Activated CD4-positive, alpha-beta T cell treated with anti-CD3 and anti-CD28 coated beads for 36 hours (primary cell): ENCODE data around the gene TOR4A. TPM values are rescaled to one million over a fixed set of nuclear protein-coding genes. Genes with fewer than 3 reads are reported as not detected.

Source experiments
- ATAC-seq: fragments of 200-7000 bp; cut with Tn5 transposase; one replicate; pipeline ENCODE4 v1.10.0; 2021; ENCODE audit warnings: mild to moderate bottlenecking, moderate library complexity
- CTCF ChIA-PET: fragments of 350-600 bp; sonication (Branson Sonifier 250); formaldehyde crosslinking; loops from one replicate; lab custom pipeline; 2021; ENCODE audit warnings: antibody characterized with exemption; lab: Charles Lee
- POLR2A ChIA-PET: fragments of 350-600 bp; sonication (Branson Sonifier 250); formaldehyde crosslinking; loops from one replicate; lab custom pipeline; 2021; ENCODE audit warnings: antibody characterized with exemption, inconsistent platforms; lab: Charles Lee
- DNase-seq: peaks from one replicate; pipeline ENCODE4 v3.0.0-alpha.2; 2020
- H3K27ac Mint-ChIP-seq: one replicate; pipeline ENCODE4 v1.8.0; 2021; ENCODE audit warnings: mixed read lengths
- H3K27me3 Mint-ChIP-seq: one replicate; pipeline ENCODE4 v1.8.0; 2021; ENCODE audit warnings: mixed read lengths
- H3K36me3 Mint-ChIP-seq: one replicate; pipeline ENCODE4 v1.8.0; 2021; ENCODE audit warnings: low read depth, mixed read lengths
- H3K4me1 Mint-ChIP-seq: one replicate; pipeline ENCODE4 v1.8.0; 2021; ENCODE audit warnings: mixed read lengths
- H3K4me3 Mint-ChIP-seq: one replicate; pipeline ENCODE4 v1.8.0; 2021; ENCODE audit warnings: mild to moderate bottlenecking, moderate library complexity, mixed read lengths
- H3K9me3 Mint-ChIP-seq: one replicate; pipeline ENCODE4 v1.8.0; 2021; ENCODE audit warnings: low read depth, mixed read lengths
- intact Hi-C, 2 experiments: fragments of 100-400 bp; cut with DNase I in 1 of 2; cut with micrococcal nuclease in 1 of 2; formaldehyde crosslinking; loops; one replicate each; pipeline versions ENCODE4 v1.14.2 to v1.15.1; 2022 to 2024; cut with DNase I, micrococcal nuclease
- total RNA-seq, 2 experiments: library from RNA; stranded (reverse); gene quantifications; one replicate each; pipeline ENCODE4 v1.2.3, GENCODE V29; 2021

TOR4A gene
- total RNA-seq = 1 to 10 TPM; 2.6 to 3.4 TPM

DNA sequence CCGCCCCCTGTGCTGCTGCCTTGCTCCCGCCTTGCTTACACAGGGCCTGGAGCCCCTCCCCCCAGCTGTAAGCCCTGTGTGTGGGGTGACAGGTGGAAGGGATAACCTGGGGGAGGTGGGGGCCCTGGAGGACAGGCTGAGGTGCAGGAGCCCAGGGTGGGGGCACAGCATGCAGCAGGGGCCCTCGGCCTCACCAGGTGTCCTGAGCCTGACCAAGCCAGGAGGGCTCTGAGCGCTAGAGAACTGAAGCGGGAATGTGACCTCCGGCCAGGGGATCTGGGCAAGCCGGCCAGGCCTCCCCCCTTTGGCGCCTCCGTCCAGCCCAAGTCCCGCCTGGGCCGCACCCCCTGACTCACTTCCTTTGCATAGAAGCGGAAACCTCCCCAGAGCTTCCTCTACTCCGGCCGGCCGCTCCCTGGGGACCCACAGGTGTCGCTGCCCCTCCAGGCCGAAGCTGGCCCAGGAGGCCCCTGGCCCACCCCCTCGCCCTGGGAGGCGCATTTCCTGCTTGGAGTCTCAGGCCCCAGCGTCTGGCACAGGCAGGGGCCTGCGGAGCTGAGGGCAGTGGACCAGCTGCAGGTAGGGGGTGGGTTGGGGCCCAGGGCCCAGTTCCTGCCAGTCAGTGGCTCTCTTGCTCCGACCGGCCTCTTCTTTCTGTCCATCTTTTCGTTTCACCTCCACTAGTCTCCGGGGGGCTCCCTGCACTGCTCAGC lies at the start of gene TOR4A:
TSS of gene TOR4A (plus strand) at position 398 of the 713 bp plus-strand sequence. CDS start 964 bp downstream, outside the sequence.
- peak within 1 kb of the TSS; percentile 61 for H3K4me3 Mint-ChIP-seq
- intact Hi-C loops = no loop called here
- peaks cover 4% of the 10 kb centered on the region for H3K36me3 Mint-ChIP-seq
- H3K27me3 Mint-ChIP-seq = peaks cover 1% of the 10 kb centered on the region
- H3K27ac Mint-ChIP-seq = no peak within 1 kb of the TSS
- H3K4me1 Mint-ChIP-seq = peaks cover 8% of the 10 kb centered on the region
- POLR2A ChIA-PET = interaction anchor here (1.0 kb wide), 1 partner anchor 182 kb away, joined by 3 read pairs; no protein-coding TSS in a partner anchor
- CTCF ChIA-PET = interaction anchor here (0.5 to 1.4 kb wide), 4 partner anchors 9 to 424 kb away, joined by 3 to 6 read pairs (median 4); no protein-coding TSS in a partner anchor
- ATAC-seq (peak; percentile 82), DNase-seq (peak; percentile 69)
- no peaks in the 10 kb centered on the region for H3K9me3 Mint-ChIP-seq

DNA sequence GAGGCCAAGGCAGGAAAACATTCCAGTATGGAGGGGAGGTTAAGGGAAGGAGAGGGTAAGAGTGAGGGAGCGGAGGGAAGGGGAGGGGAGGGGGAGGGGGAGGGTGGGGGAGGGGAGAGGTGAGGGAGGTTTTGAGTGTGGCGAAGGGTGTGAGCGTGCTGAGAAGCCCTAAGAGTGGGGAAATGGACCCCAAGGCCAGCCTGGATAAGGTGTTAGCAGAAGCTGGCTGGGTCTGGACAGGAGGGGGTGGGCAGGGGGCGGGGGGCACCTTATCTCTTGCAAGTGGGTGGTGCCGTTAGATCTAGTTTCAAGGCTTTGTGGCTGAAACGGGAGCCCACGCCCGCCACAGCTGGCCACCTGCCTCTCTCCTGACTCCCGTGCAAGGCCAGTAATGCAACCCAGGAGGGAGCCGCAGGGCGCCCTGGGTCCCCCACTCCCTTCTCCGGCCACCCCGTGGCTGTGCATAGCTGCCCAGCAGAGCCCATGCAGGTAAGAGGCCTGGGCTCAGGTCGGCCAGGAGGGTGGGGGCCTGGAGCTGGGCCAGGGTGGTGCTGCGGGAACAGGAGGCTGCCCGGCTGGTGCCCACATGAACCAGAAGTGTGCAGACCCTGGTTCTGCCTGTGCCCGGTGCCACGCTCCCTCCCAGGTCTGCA lies 49.5 kb upstream of the TOR4A start:
- Mint-ChIP-seq H3K27ac (no peak overlapping the region), H3K9me3 (no peaks in the 10 kb centered on the region), H3K4me1 (peaks cover 8% of the 10 kb centered on the region), H3K27me3 (peaks cover 2% of the 10 kb centered on the region), H3K36me3 (no peaks in the 10 kb centered on the region), H3K4me3 (no peak overlapping the region)
- intact Hi-C loops = loop anchor here (1.0 to 10.0 kb wide), 3 partner anchors 110 to 443 kb away; partner anchors contain the start of gene NPDC1 (in 1 of the 2)
- POLR2A ChIA-PET = interaction anchor here (1.0 kb wide), 1 partner anchor 13 kb away, joined by 6 read pairs; the partner anchor contains the start of gene TUBB4B
- DNase-seq = no peak
- ATAC-seq = no peak
- CTCF ChIA-PET = interaction anchor here (0.6 to 2.9 kb wide), 8 partner anchors 9 to 181 kb away, joined by 3 to 13 read pairs (median 8); partner anchors contain the start of genes NDOR1, NPDC1, TMEM203 and TPRN

DNA sequence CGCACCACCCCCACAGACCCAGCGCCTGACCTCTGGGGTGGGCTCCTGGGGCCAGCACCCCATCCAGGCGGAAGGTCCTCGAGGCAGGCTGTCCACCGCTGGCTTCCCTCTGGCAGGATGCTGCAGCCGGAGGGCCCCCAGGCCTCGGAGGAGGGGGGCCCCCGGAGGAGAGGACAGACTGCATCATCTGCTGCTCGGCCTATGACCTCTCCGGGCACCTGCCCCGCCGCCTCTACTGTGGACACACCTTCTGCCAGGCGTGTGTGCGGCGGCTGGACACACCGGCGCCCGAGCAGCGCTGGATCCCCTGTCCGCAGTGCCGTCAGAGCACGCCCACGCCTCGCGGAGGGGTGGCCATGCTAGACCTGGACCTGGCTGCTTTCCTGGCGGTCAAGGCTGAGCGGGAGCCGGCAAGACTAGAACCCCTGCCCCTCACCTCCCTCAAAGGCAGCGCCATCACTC lies 49.0 kb upstream of the TOR4A start:
- H3K9me3 Mint-ChIP-seq = no peaks in the 10 kb centered on the region
- no peak for ATAC-seq
- no peak overlapping the region for H3K4me3 Mint-ChIP-seq
- no peak for DNase-seq
- CTCF ChIA-PET = interaction anchor here (0.5 kb wide), 1 partner anchor 182 kb away, joined by 3 read pairs; no protein-coding TSS in a partner anchor
- POLR2A ChIA-PET = no interaction called here
- no peak overlapping the region for H3K27ac Mint-ChIP-seq
- peaks cover 8% of the 10 kb centered on the region for H3K4me1 Mint-ChIP-seq
- peaks cover 2% of the 10 kb centered on the region for H3K27me3 Mint-ChIP-seq
- intact Hi-C loops = loop anchor here in 1 of 2 experiments (10.0 kb wide), 2 partner anchors 184 to 444 kb away; partner anchors contain the start of gene NPDC1
- no peaks in the 10 kb centered on the region for H3K36me3 Mint-ChIP-seq

- POLR2A ChIA-PET = no interaction called here
- peaks cover 2% of the 10 kb centered on the region for H3K27me3 Mint-ChIP-seq
- no peaks in the 10 kb centered on the region for H3K9me3 Mint-ChIP-seq
- no peak overlapping the region for H3K27ac Mint-ChIP-seq
- no peak overlapping the region for H3K4me3 Mint-ChIP-seq
- DNase-seq (no peak), ATAC-seq (no peak)
- H3K4me1 Mint-ChIP-seq = peaks cover 8% of the 10 kb centered on the region
- H3K36me3 Mint-ChIP-seq = no peaks in the 10 kb centered on the region
- intact Hi-C loops = loop anchor here in 1 of 2 experiments (10.0 kb wide), 2 partner anchors 184 to 444 kb away; partner anchors contain the start of gene NPDC1
- CTCF ChIA-PET = interaction anchor here (0.5 to 0.7 kb wide), 2 partner anchors 12 to 183 kb away, joined by 3 read pairs; no protein-coding TSS in a partner anchor
Observed at GRCh38 chr9:137228968-137229896, 48.3 kb upstream of the TOR4A start.

DNA sequence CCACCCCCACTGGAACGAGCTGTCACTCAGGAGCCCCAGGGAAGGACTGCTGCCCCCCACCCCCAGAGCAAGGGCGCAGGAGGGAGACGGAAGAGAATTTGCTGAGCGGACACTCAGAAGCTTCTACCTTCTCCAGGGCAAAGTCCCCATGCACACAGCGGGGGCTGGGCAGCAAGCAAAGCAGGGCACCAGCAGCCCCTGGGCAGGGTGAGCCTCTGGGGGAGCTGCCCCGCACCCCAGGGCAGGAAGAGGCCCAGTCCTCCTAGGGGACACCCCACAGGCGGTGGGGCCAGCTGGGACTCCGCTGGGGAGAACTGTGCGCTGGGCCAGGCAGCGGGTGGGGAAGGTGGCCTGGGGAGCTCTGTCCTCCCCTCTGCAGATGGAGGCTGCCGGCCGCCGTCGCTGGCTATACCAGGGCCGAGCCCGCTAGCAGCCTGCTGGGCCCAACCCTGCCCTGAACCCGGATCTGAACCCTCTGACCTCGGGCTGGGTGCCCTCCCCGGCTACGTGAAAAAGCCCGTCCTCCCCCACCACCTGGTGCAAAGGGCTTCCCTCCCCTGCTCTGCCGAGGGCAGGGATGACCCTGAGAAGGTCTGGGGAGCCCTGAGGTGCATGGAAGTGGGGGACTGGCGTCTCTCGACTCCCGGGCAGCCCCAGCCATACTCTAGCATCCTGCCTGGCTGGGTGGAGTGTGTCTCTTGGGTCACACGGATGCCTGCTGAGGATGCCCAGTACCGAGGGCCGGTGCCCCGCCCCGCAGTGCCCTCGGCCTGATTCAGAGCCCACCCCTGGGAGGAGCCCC lies 47.4 kb upstream of the TOR4A start:
- ChIA-PET CTCF (interaction anchor here (0.5 kb wide), 1 partner anchor 95 kb away, joined by 3 read pairs; no protein-coding TSS in a partner anchor), POLR2A (no interaction called here)
- Mint-ChIP-seq H3K4me3 (no peak overlapping the region), H3K4me1 (peaks cover 5% of the 10 kb centered on the region), H3K9me3 (no peaks in the 10 kb centered on the region), H3K27ac (no peak overlapping the region), H3K27me3 (peaks cover 4% of the 10 kb centered on the region), H3K36me3 (no peaks in the 10 kb centered on the region)
- intact Hi-C loops = loop anchor here in 1 of 2 experiments (10.0 kb wide), 2 partner anchors 185 to 445 kb away; partner anchors contain the start of gene NPDC1
- DNase-seq (no peak), ATAC-seq (no peak)

- peaks cover 2% of the 10 kb centered on the region for H3K4me1 Mint-ChIP-seq
- peaks cover 4% of the 10 kb centered on the region for H3K27me3 Mint-ChIP-seq
- CTCF ChIA-PET = no interaction called here
- ATAC-seq (no peak), DNase-seq (no peak)
- POLR2A ChIA-PET = no interaction called here
- no peak within 1 kb of the TSS for H3K27ac Mint-ChIP-seq
- H3K9me3 Mint-ChIP-seq = no peaks in the 10 kb centered on the region
- intact Hi-C loops = no loop called here
- no peaks in the 10 kb centered on the region for H3K36me3 Mint-ChIP-seq
- no peak within 1 kb of the TSS for H3K4me3 Mint-ChIP-seq
Observed at GRCh38 chr9:137230705-137231371, 46.7 kb upstream of the TOR4A start, which contains the start of gene SLC34A3. Gene SLC34A3 (plus strand): TSS chr9:137230901. CDS start chr9:137231703, 802 bp downstream.

GRCh38 chr9:137231372-137232039 lies 46.0 kb upstream of the TOR4A start:
- no peaks in the 10 kb centered on the region for H3K36me3 Mint-ChIP-seq
- POLR2A ChIA-PET = no interaction called here
- no peak overlapping the region for H3K27ac Mint-ChIP-seq
- H3K9me3 Mint-ChIP-seq = no peaks in the 10 kb centered on the region
- peaks cover 4% of the 10 kb centered on the region for H3K27me3 Mint-ChIP-seq
- intact Hi-C loops = no loop called here
- DNase-seq (no peak), ATAC-seq (no peak)
- peaks cover 2% of the 10 kb centered on the region for H3K4me1 Mint-ChIP-seq
- CTCF ChIA-PET = no interaction called here
- no peak overlapping the region for H3K4me3 Mint-ChIP-seq

DNA sequence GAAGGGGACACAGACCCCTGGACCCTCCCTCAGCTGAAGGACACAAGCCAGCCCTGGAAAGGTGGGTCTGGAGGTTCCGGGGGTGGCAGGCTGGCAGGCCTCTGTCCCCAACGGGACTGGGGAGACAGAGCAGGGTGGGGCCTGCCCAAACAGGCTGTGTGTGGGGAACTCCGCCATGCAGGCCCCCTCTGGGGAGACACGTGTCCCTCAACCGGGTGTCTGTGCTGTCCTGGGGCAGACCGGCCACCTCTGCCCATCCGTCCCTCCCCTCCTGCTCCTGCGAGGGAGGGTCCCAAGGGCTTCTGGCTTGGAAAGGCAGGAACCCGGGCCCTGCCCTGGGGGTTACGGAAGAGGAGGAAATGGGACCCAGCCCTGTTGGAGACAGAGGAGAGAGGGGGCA lies 45.4 kb upstream of the TOR4A start:
- peaks cover 4% of the 10 kb centered on the region for H3K27me3 Mint-ChIP-seq
- ATAC-seq (no peak), DNase-seq (no peak)
- no peaks in the 10 kb centered on the region for H3K36me3 Mint-ChIP-seq
- CTCF ChIA-PET = no interaction called here
- no peaks in the 10 kb centered on the region for H3K9me3 Mint-ChIP-seq
- peaks cover 5% of the 10 kb centered on the region for H3K4me1 Mint-ChIP-seq
- POLR2A ChIA-PET = no interaction called here
- H3K4me3 Mint-ChIP-seq = no peak overlapping the region
- intact Hi-C loops = no loop called here
- H3K27ac Mint-ChIP-seq = no peak overlapping the region

- DNase-seq (no peak), ATAC-seq (no peak)
- Mint-ChIP-seq H3K36me3 (no peaks in the 10 kb centered on the region), H3K27ac (no peak overlapping the region), H3K9me3 (no peaks in the 10 kb centered on the region), H3K27me3 (peaks cover 4% of the 10 kb centered on the region), H3K4me3 (no peak overlapping the region), H3K4me1 (peaks cover 7% of the 10 kb centered on the region)
- ChIA-PET POLR2A (no interaction called here), CTCF (interaction anchor here (0.6 kb wide), 1 partner anchor 25 kb away, joined by 3 read pairs; no protein-coding TSS in a partner anchor)
- intact Hi-C loops = no loop called here
Observed at GRCh38 chr9:137232510-137232909, 45.0 kb upstream of the TOR4A start.
